Epithelial cell of esophagus (primary cell): ENCODE results near the gene SASS6.
A peak's percentile ranks its signal among the peaks of the same experiment; 100 is the strongest.
"Not testable (repeated sequence)": the region's sequence is repeated elsewhere in the genome, so short reads cannot be mapped to it uniquely, and the experiment has no call there.

ENCODE experiments used
- DNase-seq: peaks from one replicate; pipeline ENCODE4 v3.0.0; 2010; ENCODE audit warnings: low read depth
- H3K4me3 ChIP-seq: 2 replicates; pipeline ENCODE4 v1.5.1; 2011; ENCODE audit warnings: mild to moderate bottlenecking, low read length, control low read depth
- CTCF ChIP-seq: IDR thresholded peaks from 2 replicates; pipeline ENCODE4 v1.5.1; 2011; ENCODE audit warnings: low read depth, mild to moderate bottlenecking, low read length, control low read depth, inconsistent platforms; ENCODE audit not compliant: insufficient read depth; ENCODE audit errors: missing control alignments

SASS6 gene

GRCh38 chr1:100053119-100053518, 79.6 kb downstream of the SASS6 start:
- TF ChIP-seq CTCF = no peak
- H3K4me3 ChIP-seq = no peak overlapping the region
- no peak for DNase-seq

GRCh38 chr1:100051893-100052292, 80.8 kb downstream of the SASS6 start:
- peak; percentile 76 for DNase-seq
- TF ChIP-seq CTCF = no peak
- H3K4me3 ChIP-seq = no peak overlapping the region

GRCh38 chr1:100051401-100051800, 81.3 kb downstream of the SASS6 start:
- peak; percentile 29 for DNase-seq
- no peak for TF ChIP-seq CTCF
- no peak overlapping the region for H3K4me3 ChIP-seq

GRCh38 chr1:100050139-100050538, 82.6 kb downstream of the SASS6 start:
- H3K4me3 ChIP-seq = no peak overlapping the region
- peak; percentile 58 for DNase-seq
- no peak for TF ChIP-seq CTCF

- not testable (repeated sequence) for DNase-seq, H3K4me3 ChIP-seq
Observed at GRCh38 chr1:100047235-100047708, 85.5 kb downstream of the SASS6 start.

GRCh38 chr1:100045206-100045605, 87.5 kb downstream of the SASS6 start:
- DNase-seq = no peak
- TF ChIP-seq CTCF = no peak

GRCh38 chr1:100039591-100039990, 93.1 kb downstream of the SASS6 start:
- peak overlapping the region; percentile 86 for H3K4me3 ChIP-seq
- no peak for TF ChIP-seq CTCF
- no peak for DNase-seq

More at GRCh38 chr1:100045206-100045605, 87.5 kb downstream of the SASS6 start:
- no peak overlapping the region for H3K4me3 ChIP-seq
